GM21825 (cell line): ENCODE data around the gene MFSD2A.
"Not testable (repeated sequence)": the region's sequence is repeated elsewhere in the genome, so short reads cannot be mapped to it uniquely, and the experiment has no call there.

ENCODE experiments used
- ATAC-seq: cut with Tn5 transposase; IDR thresholded peaks from one replicate; pipeline ENCODE4 v1.9.1; 2021; ENCODE audit warnings: mild to moderate bottlenecking, moderate library complexity; ENCODE audit not compliant: unreplicated experiment

MFSD2A gene

GRCh38 chr1:39954870-39955546, at the start of gene MFSD2A:
Gene MFSD2A (plus strand): TSS chr1:39955145. CDS start chr1:39955293, 148 bp downstream.
- peak; percentile 67 for ATAC-seq

GRCh38 chr1:39905172-39905571, 49.8 kb upstream of the MFSD2A start:
- no peak for ATAC-seq

DNA sequence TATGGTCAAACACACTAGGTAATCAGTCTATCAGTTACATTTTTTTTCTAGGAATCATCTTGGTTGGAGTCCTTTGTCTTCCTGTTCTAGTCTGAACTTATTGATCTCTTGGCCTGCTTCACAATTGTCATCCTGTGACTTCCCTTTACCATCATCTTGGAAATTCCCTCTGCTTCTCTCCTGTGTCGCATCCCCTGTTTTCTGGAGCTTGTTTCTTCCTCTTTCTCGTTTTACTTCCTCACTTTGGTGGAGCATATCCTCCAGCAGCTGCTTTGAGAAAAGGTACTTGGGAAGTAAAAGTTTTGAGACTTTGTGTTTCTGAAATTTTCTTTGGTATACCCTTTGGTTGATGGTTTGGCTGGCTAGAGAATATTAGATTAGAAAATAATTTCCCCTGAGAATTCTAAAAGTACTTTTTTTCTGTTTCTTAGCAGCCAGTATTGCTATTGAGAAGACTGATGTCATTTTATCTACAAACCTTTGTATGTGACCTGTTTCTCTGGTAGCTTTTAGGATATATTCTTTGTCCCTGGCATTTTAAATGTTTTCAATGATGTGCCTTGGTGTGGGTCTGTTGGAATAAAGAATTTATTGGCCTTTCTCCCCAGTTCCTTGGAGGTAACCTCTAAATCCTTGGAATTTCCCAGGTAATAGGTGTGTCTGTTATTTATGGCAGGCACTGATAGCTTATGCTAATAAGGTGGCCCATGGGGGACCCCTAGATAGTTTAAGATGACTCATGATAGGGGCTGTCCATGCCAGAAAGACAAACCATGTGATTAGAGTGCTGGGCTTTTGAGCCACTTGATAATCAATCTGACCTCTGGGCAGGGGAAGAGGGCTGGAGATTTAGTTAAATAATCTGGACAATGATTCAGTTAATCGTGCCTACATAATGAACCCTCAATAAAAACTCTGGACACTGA, 47.2 kb upstream of the MFSD2A start:
- no peak for ATAC-seq

DNA sequence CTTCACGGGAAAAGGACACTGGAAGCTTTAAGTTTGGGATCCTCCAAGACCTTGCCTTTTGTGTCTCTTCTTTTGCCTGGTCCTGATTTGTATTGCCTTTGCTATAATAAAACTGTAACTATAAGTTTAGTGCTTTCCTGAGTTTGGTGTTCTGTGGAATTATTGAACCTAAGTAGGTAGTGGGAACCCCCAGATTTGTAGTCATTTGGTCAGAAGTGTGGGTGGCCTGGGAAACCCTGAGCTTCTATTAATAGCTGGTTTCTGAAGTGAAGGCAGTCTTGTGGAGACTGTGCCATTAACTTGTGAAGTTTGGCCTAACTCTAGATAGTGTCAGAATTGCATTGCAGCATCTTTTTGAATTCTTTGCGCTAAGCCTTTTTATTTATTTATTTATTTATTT, 46.4 kb upstream of the MFSD2A start:
- ATAC-seq: no peak

DNA sequence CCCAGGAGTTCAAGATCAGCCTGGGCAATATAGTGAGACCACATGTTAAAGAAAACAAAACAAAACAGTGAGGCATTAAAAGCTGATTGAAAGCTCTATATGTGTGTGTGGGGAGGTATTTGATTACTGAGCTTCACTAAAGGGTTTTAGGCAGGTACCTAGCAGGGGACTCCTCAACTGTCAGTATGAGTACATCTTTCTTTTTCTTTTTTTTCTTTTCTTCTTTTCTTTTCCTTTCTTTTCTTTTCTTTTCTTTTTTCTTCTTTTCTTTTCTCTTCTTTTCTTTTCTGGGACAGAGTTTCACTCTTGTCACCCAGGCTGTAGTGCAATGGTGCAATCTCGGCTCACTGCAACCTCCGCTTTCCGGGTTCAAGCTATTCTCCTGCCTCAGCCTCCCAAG, 44.7 kb upstream of the MFSD2A start:
- ATAC-seq: no peak

GRCh38 chr1:39913136-39913535, 41.8 kb upstream of the MFSD2A start:
- ATAC-seq: not testable (repeated sequence)

DNA sequence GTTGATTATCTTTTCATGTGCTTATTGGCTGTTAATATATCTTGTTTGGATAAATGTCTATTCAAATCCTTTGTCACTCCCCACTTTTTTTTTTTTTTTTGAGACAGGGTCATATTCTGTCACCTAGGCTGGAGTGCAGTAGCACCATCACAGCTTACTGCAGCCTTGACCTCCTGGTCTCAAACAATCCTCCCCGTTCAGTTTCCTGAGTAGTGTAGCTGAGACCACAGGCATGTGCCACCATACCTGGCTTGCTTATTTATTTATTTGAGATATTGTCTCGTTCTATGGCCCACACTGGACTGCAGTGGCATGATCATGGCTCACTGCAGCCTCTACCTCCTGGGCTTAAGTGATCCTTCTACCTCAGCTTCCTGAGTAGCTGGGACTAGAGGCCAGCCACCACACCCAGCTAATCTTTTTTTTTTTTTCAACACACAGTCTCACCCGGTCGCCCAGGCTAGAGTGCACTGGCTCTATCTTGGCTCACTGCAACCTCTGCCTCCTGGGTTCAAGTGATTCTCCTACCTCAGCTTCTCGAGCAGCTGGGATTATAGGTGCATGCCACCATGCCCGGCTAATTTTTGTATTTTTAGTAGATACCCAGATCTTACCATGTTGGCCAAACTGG, 39.3 kb upstream of the MFSD2A start:
- no peak for ATAC-seq

GRCh38 chr1:39917825-39918224, 37.1 kb upstream of the MFSD2A start:
- no peak for ATAC-seq

DNA sequence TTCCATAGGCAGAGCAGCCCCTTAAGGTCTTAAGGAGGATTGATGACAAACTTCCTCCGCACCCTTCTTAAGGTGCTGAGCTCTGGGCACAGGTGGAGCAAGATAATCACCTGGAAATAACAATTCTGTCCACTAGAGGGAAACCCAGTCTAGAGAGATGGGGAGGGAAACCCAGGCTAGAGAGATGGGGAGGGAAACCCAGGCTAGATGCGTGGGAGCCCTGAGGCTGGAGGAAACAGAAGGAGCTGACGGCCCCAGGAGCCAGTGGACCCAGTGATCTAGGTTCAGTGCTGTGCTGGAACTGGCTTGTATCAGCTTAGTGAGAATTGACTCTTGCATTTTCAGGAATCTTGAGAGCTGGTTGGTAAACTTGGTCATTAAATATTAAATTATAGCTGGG, 35.4 kb upstream of the MFSD2A start:
- no peak for ATAC-seq

- no peak for ATAC-seq
These were observed 32.7 kb upstream of the MFSD2A start for GRCh38 chr1:39922251-39922688.

DNA sequence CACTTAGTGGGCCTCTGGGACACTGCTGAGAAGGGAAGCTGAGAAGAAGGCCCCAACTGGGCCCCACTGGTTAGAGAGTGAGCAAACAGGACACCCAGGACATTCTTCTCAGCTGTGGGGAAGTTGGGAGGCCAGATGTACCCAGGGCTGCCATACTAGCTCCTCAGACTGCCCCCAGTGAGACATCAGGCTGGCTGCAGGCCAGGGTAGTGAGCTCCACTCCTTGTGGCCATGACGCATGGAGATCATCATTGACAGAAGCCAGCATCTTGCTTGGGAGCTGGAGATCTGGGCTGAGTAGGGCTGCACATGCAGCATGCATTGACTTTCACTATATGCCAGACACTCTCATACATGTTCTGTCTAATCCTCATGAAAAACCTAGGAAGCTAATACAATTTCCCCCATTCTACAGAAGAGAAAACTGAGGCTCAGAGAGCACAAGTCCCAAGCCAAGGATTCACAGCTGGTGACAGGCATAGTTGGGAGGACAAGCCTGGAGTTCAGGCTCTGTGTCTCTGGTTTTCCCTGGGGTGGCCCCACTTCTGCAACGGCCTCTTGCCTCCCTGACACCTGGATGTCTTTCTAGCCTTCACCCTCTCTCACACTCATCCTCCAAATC, 29.1 kb upstream of the MFSD2A start:
- ATAC-seq: no peak

DNA sequence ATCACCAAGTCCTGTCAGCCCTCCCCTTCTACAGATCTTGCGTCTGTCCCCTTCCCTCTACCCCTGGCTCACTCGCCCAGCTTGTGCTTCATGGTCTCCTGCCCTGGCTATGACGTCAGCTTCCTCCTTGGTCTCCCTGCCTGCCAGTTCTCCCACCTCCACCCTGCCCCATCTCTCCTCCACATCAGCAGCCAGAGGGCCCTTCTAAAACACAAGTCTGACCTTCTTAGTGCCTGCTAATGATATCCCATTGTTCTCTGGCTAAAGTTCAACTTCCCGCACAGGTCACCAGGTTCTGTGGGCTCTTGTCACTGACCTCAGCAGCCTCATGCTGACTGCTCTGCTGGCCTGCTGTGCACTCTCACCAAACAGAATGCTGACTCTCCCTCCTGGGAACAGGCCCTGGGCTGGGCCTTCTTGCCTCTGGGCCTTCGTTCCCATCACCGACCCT, 28.6 kb upstream of the MFSD2A start:
- no peak for ATAC-seq

GRCh38 chr1:39926820-39927219, 28.1 kb upstream of the MFSD2A start:
- ATAC-seq: no peak

GRCh38 chr1:39927538-39927937, 27.4 kb upstream of the MFSD2A start:
- ATAC-seq: no peak

DNA sequence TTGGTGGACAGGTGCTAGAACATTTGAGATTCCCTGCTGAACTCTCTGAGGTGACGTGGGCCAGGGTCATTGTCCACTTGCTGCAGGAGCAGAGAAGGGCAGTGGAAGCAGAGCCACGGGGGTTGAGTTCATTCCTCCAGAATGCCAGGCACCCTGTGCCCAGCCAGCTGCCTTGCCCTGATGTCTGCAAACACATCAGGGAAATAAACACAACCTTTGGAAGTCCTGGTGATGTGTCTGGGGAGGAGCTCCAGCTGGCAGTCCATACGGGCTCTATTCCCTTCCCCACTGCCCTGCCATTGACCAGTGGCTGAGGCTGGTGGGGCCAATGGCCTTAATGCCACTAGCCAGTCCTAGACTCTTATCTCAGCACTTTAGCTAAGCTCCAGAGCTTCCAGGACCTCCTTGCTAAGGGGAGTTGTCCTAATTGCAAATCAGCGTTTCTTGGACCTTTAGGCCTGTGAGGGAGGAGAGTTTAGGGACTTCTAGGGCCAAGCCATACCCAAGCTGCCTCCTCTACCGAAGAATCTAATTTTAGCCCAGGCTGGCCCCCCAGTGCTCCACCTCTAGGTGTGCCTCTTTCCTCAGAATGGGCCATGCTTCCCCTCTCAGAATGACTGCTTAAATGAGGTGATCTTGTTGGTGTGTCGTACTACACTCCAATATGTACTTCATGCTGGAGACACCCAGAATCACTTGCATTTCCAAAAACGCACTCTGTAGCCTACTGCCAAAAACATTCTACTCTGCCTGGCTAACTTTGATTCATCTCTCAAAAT, 25.9 kb upstream of the MFSD2A start:
- ATAC-seq: no peak

GRCh38 chr1:39933956-39934941, 20.7 kb upstream of the MFSD2A start:
- ATAC-seq: no peak

- ATAC-seq: no peak
These were observed 18.0 kb upstream of the MFSD2A start for GRCh38 chr1:39936724-39937491.

- no peak for ATAC-seq
These were observed 16.1 kb upstream of the MFSD2A start for GRCh38 chr1:39938856-39939255.
